ENCODE results near the gene PDCD1.
"Not testable (repeated sequence)": the region's sequence is repeated elsewhere in the genome, so short reads cannot be mapped to it uniquely, and the experiment has no call there.

Gene PDCD1

GRCh38 chr2:241835611-241836010 is 23.1 kb downstream of the PDCD1 start:
- DNase-seq (ENCODE audit: low read depth in 1 of 2, low spot score in 1 of 2) = no peak

- DNase-seq (ENCODE audit: low read depth in 1 of 2, low spot score in 1 of 2) = no peak
These were observed 24.0 kb downstream of the PDCD1 start for GRCh38 chr2:241834527-241835210.

GRCh38 chr2:241833756-241834526 is 24.8 kb downstream of the PDCD1 start:
- not testable (repeated sequence) for DNase-seq (ENCODE audit: low read depth in 1 of 2, low spot score in 1 of 2)

GRCh38 chr2:241833101-241833663 is 25.5 kb downstream of the PDCD1 start:
- no peak for DNase-seq (ENCODE audit: low read depth in 1 of 2, low spot score in 1 of 2)

GRCh38 chr2:241827394-241827793 is 31.3 kb downstream of the PDCD1 start:
- no peak for DNase-seq (ENCODE audit: low read depth in 1 of 2, low spot score in 1 of 2)

- DNase-seq (ENCODE audit: low read depth in 1 of 2, low spot score in 1 of 2) = not testable (repeated sequence)
These were observed 34.9 kb downstream of the PDCD1 start for GRCh38 chr2:241823531-241824437.

GRCh38 chr2:241822264-241822623 is 36.5 kb downstream of the PDCD1 start:
- DNase-seq (ENCODE audit: low read depth in 1 of 2, low spot score in 1 of 2) = no peak

- no peak for DNase-seq (ENCODE audit: low read depth in 1 of 2, low spot score in 1 of 2)
These were observed 37.0 kb downstream of the PDCD1 start for GRCh38 chr2:241821460-241822263.

- no peak for DNase-seq (ENCODE audit: low read depth in 1 of 2, low spot score in 1 of 2)
These were observed 37.9 kb downstream of the PDCD1 start for GRCh38 chr2:241820625-241821384.

- not testable (repeated sequence) for DNase-seq (ENCODE audit: low read depth in 1 of 2, low spot score in 1 of 2)
These were observed 38.6 kb downstream of the PDCD1 start for GRCh38 chr2:241819947-241820624.

- no peak for DNase-seq (ENCODE audit: low read depth in 1 of 2, low spot score in 1 of 2)
These were observed 39.8 kb downstream of the PDCD1 start for GRCh38 chr2:241818943-241819270.

GRCh38 chr2:241818229-241818942 is 40.3 kb downstream of the PDCD1 start:
- no peak for DNase-seq (ENCODE audit: low read depth in 1 of 2, low spot score in 1 of 2)

GRCh38 chr2:241817821-241818215 is 40.9 kb downstream of the PDCD1 start:
- not testable (repeated sequence) for DNase-seq (ENCODE audit: low read depth in 1 of 2, low spot score in 1 of 2)

- DNase-seq (ENCODE audit: low read depth in 1 of 2, low spot score in 1 of 2) = no peak
These were observed 41.4 kb downstream of the PDCD1 start for GRCh38 chr2:241817126-241817820.

- no peak for DNase-seq (ENCODE audit: low read depth in 1 of 2, low spot score in 1 of 2)
These were observed 42.1 kb downstream of the PDCD1 start for GRCh38 chr2:241816431-241817121.

GRCh38 chr2:241815477-241816430 is 42.9 kb downstream of the PDCD1 start:
- DNase-seq (ENCODE audit: low read depth in 1 of 2, low spot score in 1 of 2) = no peak

Data from activated T-helper 1 cell treated with anti-CD3 and anti-CD28 coated beads, Interleukin-2, amount 50 U/mL, for 16 hours (primary cell).